Subcutaneous abdominal adipose tissue (tissue), 5 donors: ENCODE results near the gene OR2B3.
"Not testable (repeated sequence)": the region's sequence is repeated elsewhere in the genome, so short reads cannot be mapped to it uniquely, and the experiment has no call there.

Experiments
- H3K27ac ChIP-seq: one replicate; pipeline ENCODE4 v1.7.0; 2013; ENCODE audit warnings: low read depth, mild to moderate bottlenecking, inconsistent platforms, low read length, moderate library complexity
- H3K27me3 ChIP-seq, 5 donors: one replicate each; pipeline ENCODE4 v1.7.0; 2013; ENCODE audit warnings: low read length in 5 of 5, inconsistent platforms in 1 of 5; ENCODE audit not compliant: control insufficient read depth in 5 of 5, insufficient read depth in 4 of 5
- H3K36me3 ChIP-seq, 5 donors: one replicate each; pipeline ENCODE4 v1.7.0; 2013; ENCODE audit warnings: low read length in 5 of 5; ENCODE audit not compliant: control insufficient read depth in 5 of 5, insufficient read depth in 5 of 5
- H3K4me1 ChIP-seq, 5 donors: one replicate each; pipeline ENCODE4 v1.7.0; 2013; ENCODE audit warnings: low read length in 5 of 5, mild to moderate bottlenecking in 3 of 5, moderate library complexity in 1 of 5; ENCODE audit not compliant: control insufficient read depth in 5 of 5, insufficient read depth in 5 of 5
- H3K4me3 ChIP-seq, 5 donors: one replicate each; pipeline ENCODE4 v1.7.0; 2013; ENCODE audit warnings: low read length in 5 of 5, low read depth in 1 of 5
- H3K9ac ChIP-seq, 5 donors: one replicate each; pipeline ENCODE4 v1.7.0; 2013; ENCODE audit warnings: low read length in 5 of 5, mild to moderate bottlenecking in 4 of 5, moderate library complexity in 3 of 5
- H3K9me3 ChIP-seq, 5 donors: one replicate each; pipeline ENCODE4 v1.7.0; 2013; ENCODE audit warnings: low read length in 5 of 5; ENCODE audit not compliant: control insufficient read depth in 5 of 5
- donor health status: healthy.
- donor health status: healthy.
- donor health status: healthy.
- donor health status: healthy.
- donor health status: healthy.

Gene OR2B3, protein sequence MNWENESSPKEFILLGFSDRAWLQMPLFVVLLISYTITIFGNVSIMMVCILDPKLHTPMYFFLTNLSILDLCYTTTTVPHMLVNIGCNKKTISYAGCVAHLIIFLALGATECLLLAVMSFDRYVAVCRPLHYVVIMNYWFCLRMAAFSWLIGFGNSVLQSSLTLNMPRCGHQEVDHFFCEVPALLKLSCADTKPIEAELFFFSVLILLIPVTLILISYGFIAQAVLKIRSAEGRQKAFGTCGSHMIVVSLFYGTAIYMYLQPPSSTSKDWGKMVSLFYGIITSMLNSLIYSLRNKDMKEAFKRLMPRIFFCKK

DNA sequence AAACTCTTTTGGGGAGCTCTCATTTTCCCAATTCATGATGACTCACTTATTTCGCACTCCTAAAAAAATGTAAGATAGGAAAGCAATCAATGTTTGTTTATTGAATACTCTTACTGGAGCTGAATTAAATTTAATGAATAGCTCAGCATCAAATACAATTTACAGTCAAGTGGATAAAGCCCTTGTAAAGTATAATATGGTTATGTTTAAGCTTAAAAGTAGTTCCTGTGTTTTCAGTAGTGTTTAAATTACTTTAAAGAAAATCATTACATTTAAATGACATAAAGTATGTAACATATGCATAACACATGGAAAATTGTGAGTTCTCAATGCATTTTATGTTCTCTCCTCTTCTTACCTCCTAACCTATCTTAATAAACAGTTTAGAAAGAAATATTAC is at the start of gene OR2B3:
TSS of gene OR2B3 (minus strand) at position 101 of the 400 bp plus-strand sequence. CDS start at position 36, 65 bp downstream.
- no peak within 1 kb of the TSS for H3K4me3 ChIP-seq

DNA sequence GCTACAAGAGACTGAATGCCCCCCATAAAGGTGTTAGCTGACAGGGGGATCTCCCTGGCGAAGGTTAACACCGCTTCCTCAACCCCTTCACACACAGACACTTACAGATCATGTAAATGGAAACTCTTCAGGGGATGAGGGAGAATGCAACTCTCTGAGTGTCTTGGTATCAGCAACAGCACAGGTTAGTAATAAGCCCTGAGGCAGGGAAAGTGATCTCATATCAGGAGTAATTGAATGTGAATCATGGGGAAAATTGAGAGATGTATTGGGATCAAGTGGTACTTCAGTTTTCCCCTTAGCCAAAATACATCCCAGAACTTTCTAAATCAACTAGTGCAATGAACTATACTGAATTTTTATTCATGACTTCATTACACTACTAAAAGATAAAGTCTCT is 44.6 kb upstream of the OR2B3 start:
- Histone ChIP-seq H3K9ac (no peak overlapping the region), H3K9me3 (no peaks in the 10 kb centered on the region), H3K4me3 (no peak overlapping the region), H3K27ac (no peak overlapping the region), H3K27me3 (peaks cover 0 to 7% (median 0%) of the 10 kb centered on the region in 5 donors), H3K36me3 (no peaks in the 10 kb centered on the region), H3K4me1 (no peaks in the 10 kb centered on the region)

More for the DNA sequence above, at the start of gene OR2B3:
- no peak within 1 kb of the TSS for H3K27ac ChIP-seq
- H3K9me3 ChIP-seq: no peaks in the 10 kb centered on the region
- no peaks in the 10 kb centered on the region for H3K36me3 ChIP-seq
- no peaks in the 10 kb centered on the region for H3K4me1 ChIP-seq
- no peaks in the 10 kb centered on the region for H3K27me3 ChIP-seq
- H3K9ac ChIP-seq: no peak within 1 kb of the TSS

DNA sequence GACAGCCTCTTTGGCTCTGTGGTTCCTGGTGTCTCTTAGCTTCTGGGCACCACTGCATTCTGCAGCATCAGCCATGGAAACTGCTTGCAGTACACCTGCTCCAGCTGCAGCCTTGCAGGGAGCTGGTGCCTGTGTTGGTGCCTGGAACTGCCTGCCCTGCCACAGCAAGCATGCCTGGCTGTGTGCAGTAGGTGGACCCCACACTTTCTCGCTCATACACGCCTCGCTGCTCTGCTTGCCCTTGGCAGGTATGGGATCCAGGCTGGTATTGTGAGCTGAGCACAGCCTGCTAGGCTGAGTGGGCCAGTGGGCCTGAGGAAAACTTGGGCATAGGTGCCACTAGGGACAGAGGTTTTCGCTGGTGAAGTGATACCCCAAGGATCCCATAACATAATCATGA is 43.5 kb upstream of the OR2B3 start:
- Histone ChIP-seq H3K4me3 (no peak overlapping the region), H3K36me3 (no peaks in the 10 kb centered on the region), H3K9ac (no peak overlapping the region), H3K27ac (no peak overlapping the region), H3K9me3 (no peaks in the 10 kb centered on the region), H3K27me3 (peaks cover 0 to 7% (median 0%) of the 10 kb centered on the region in 5 donors), H3K4me1 (no peaks in the 10 kb centered on the region)

DNA sequence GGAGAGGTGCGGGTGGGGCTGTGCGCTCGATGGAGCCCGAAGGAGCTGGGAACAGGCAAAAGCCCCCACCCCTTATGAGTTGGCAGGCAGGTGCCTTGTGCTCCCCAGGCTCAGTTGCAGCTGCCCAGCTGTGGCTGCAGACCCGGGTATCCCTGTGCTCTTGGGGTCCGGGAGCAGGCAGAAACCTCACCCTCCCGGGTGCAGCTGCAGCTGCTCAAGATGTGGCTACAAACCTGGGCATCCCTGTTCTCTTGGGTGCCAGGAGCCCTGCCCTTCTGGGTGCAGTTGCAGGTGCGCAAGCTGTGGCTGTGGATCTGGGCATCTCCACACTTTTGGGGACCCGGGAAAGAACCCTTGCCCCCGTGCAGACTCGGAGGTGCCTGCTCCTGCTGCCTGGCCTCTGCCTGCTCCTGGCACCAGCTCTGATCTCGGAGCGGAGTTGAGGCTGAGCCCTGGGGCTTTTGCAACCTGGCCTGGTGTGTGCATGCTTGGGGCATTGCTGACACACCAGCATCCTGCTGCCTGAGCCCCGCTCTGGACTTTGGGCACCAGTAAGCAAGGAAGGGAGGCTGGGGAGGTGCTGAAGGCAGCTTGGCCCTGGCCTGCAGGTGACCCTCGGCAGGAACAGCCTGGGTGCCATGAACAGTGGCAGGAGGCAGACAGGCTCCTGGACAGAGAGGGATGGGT is 42.4 kb upstream of the OR2B3 start:
- Histone ChIP-seq H3K27ac (no peak overlapping the region), H3K9me3 (no peaks in the 10 kb centered on the region)

DNA sequence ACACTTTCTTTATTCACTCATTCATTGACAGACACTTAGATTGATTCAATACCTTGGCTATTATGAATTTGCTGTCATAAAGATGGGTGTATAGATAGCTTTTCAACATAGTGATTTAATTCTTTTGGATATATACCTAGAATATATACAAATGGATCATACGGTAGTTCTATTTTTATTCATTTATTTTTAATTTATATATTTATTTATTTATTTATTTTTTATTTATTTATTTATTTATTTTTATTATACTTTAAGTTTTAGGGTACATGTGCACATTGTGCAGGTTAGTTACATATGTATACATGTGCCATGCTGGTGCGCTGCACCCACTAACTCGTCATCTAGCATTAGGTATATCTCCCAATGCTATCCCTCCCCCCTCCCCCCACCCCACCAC is 27.9 kb upstream of the OR2B3 start:
- H3K27me3 ChIP-seq, H3K9me3 ChIP-seq, H3K36me3 ChIP-seq, H3K4me3 ChIP-seq, H3K4me1 ChIP-seq, H3K27ac ChIP-seq, H3K9ac ChIP-seq: not testable (repeated sequence)

More for the DNA sequence above, 42.4 kb upstream of the OR2B3 start:
- Histone ChIP-seq H3K9ac (no peak overlapping the region), H3K4me3 (no peak overlapping the region), H3K27me3 (peaks cover 0 to 7% (median 0%) of the 10 kb centered on the region in 5 donors), H3K4me1 (no peaks in the 10 kb centered on the region), H3K36me3 (no peaks in the 10 kb centered on the region)

DNA sequence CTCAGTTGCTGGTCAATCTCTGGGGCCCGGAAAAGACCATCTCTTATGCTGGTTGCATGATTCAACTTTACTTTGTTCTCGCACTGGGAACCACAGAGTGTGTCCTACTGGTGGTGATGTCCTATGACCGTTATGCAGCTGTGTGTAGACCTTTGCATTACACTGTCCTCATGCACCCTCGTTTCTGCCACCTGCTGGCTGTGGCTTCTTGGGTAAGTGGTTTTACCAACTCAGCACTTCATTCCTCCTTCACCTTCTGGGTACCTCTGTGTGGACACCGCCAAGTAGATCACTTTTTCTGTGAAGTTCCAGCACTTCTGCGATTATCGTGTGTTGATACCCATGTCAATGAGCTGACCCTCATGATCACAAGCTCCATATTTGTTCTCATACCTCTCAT is 25.0 kb upstream of the OR2B3 start:
- no peaks in the 10 kb centered on the region for H3K36me3 ChIP-seq
- no peaks in the 10 kb centered on the region for H3K9me3 ChIP-seq
- no peak overlapping the region for H3K27ac ChIP-seq
- H3K4me3 ChIP-seq: no peak overlapping the region
- no peaks in the 10 kb centered on the region for H3K27me3 ChIP-seq
- H3K4me1 ChIP-seq: no peaks in the 10 kb centered on the region
- H3K9ac ChIP-seq: no peak overlapping the region

DNA sequence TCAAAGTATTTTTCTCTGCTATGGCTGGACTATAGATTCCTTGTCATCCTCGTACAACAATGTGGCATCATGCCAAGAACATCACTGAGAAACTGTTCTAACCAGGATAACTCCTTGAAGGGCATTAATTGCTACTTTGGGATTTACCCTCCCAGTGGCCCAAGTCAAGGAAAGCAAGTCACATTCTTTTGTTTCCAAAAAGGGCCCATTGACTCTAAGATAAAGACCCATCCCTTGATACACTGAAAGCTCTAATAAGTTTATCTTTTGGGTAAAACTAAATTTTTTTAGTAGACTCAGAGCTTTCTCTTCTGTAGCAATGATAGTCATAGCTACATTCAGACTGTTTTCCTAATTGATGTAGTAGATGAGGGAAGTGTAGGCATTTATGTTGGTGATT is 20.6 kb upstream of the OR2B3 start, which contains the start of gene OR2J3:
TSS of gene OR2J3 (plus strand) at position 301 of the 400 bp plus-strand sequence. CDS start 3,833 bp downstream, outside the sequence.
- Histone ChIP-seq H3K4me1 (no peaks in the 10 kb centered on the region), H3K9me3 (peaks cover 0 to 3% (median 0%) of the 10 kb centered on the region in 5 donors), H3K9ac (no peak within 1 kb of the TSS), H3K36me3 (no peaks in the 10 kb centered on the region), H3K4me3 (no peak within 1 kb of the TSS), H3K27ac (no peak within 1 kb of the TSS), H3K27me3 (no peaks in the 10 kb centered on the region)

DNA sequence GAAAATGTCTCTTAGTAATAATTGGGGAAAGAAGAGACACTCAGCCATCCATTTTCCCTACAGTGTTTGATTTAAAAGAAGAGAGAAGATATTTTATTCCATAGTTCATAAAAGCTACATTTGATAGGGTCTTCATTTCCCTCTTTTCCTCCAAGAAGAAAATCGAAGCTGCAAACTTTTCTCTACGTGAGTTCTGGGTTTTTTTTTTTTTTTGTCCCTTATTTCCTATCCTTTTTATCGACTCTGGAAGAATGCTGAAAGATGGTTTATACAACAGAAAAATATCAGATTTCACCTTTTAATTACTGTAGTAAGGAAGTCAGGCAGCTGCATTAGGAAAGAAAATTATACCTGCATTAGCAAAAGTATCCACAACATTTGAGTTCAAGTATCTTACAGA is 12.1 kb upstream of the OR2B3 start, which contains the start of gene OR2J1:
TSS of gene OR2J1 (plus strand) at position 301 of the 400 bp plus-strand sequence. CDS start 1,453 bp downstream, outside the sequence.
- no peaks in the 10 kb centered on the region for H3K27me3 ChIP-seq
- H3K4me3 ChIP-seq: no peak within 1 kb of the TSS
- no peaks in the 10 kb centered on the region for H3K4me1 ChIP-seq
- peaks cover 0 to 3% (median 0%) of the 10 kb centered on the region in 5 donors for H3K9me3 ChIP-seq
- no peak within 1 kb of the TSS for H3K27ac ChIP-seq
- no peaks in the 10 kb centered on the region for H3K36me3 ChIP-seq
- no peak within 1 kb of the TSS for H3K9ac ChIP-seq

DNA sequence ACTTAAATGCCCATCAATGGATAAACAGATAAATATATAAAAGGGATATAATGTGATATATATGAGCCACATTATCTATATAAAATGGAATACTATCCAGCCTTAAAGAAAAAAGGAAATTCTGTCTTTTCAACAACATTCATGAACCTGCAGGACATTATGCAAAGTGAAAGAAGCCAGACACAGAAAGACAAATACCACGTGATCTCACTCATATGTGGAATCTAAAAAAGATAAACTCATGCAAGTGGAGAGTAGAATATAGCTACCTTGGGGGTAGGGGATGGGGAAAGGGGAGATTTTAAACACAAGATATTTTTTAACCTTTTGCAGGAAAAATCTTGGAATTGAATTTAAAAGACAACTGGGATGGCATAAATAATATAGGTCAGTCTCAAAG is 10.7 kb upstream of the OR2B3 start:
- Histone ChIP-seq H3K4me1 (no peaks in the 10 kb centered on the region), H3K36me3 (no peaks in the 10 kb centered on the region), H3K27ac (no peak overlapping the region), H3K9ac (no peak overlapping the region), H3K4me3 (no peak overlapping the region), H3K27me3 (no peaks in the 10 kb centered on the region), H3K9me3 (no peaks in the 10 kb centered on the region)

DNA sequence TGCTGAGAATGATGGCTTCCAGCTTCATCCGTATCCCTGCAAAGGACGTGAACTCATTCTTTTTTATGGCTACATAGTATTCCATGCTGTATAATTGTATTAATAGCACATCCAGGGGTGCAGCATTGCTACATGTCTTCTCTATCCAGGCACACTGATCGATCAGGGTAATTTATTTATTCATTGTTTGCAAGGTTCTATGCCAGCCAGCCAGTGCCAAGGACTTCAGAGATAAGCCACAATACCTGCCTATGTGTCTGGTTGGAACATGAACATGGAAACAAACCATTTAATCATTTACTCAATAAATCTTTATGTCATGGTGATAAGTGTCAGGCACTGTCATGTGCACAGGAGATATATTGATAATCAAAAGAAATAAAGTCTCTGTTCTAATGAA is 5.8 kb upstream of the OR2B3 start:
- no peak overlapping the region for H3K9ac ChIP-seq
- no peak overlapping the region for H3K4me3 ChIP-seq
- no peaks in the 10 kb centered on the region for H3K4me1 ChIP-seq
- no peak overlapping the region for H3K27ac ChIP-seq
- no peaks in the 10 kb centered on the region for H3K9me3 ChIP-seq
- H3K27me3 ChIP-seq: no peaks in the 10 kb centered on the region
- no peaks in the 10 kb centered on the region for H3K36me3 ChIP-seq
